Endothelial cell of umbilical vein (primary cell): Measurements from ENCODE around the gene TSPOAP1. TPM values are rescaled to one million over a fixed set of nuclear protein-coding genes. Genes with fewer than 3 reads are reported as not detected.

Source experiments
- BruUV-seq: library from RNA; stranded (reverse); fragments of 400-500 nt; replicated peaks from 2 replicates; lab custom pipeline; 2021; lab: Mats Ljungman, UMichigan
- CTCF ChIA-PET: fragments of 300-600, 350-600 bp; sonication (Branson Sonifier 250); formaldehyde crosslinking; loops from one replicate; lab custom pipeline; 2021; ENCODE audit warnings: antibody characterized with exemption, inconsistent platforms; lab: Charles Lee
- POLR2A ChIA-PET: fragments of 300-600, 350-600 bp; sonication (Branson Sonifier 250); formaldehyde crosslinking; loops from one replicate; lab custom pipeline; 2021; ENCODE audit warnings: antibody characterized with exemption, inconsistent platforms; lab: Charles Lee
- DNase-seq: peaks from one replicate; pipeline ENCODE4 v3.0.0-alpha.2; 2011; ENCODE audit warnings: low read depth, low spot score
- FAIRE-seq: peaks from 2 replicates; lab custom pipeline; 2011; peaks lifted over from hg19 to GRCh38; lab: Jason Lieb, UNC
- H2AFZ ChIP-seq: 2 replicates; pipeline ENCODE4 v1.6.0; 2012; ENCODE audit warnings: low read depth, low read length, control low read depth, inconsistent platforms
- H3K27ac ChIP-seq: 2 replicates; pipeline ENCODE4 v1.5.1; 2011; ENCODE audit warnings: low read depth, mild to moderate bottlenecking, control low read depth, low read length, moderate library complexity; ENCODE audit not compliant: insufficient read depth
- H3K27me3 ChIP-seq, 2 experiments: 2 replicates each; pipeline versions ENCODE4 v1.6.0 to v1.6.1; 2011; ENCODE audit warnings: low read length in 2 of 2, mixed read lengths in 1 of 2; ENCODE audit not compliant: control insufficient read depth in 2 of 2, insufficient read depth in 2 of 2
- H3K36me3 ChIP-seq, 2 experiments: 2 replicates in 1 of 2; 3 replicates in 1 of 2; pipeline ENCODE4 v1.5.1; 2011; ENCODE audit warnings: low read length in 2 of 2, mild to moderate bottlenecking in 1 of 2, moderate library complexity in 1 of 2; ENCODE audit not compliant: control insufficient read depth in 2 of 2, insufficient read depth in 2 of 2; ENCODE audit errors: extremely low read depth in 1 of 2
- H3K4me1 ChIP-seq: 3 replicates; pipeline ENCODE4 v1.5.1; 2011; ENCODE audit warnings: mild to moderate bottlenecking, low read length; ENCODE audit not compliant: control insufficient read depth, insufficient read depth; ENCODE audit errors: extremely low read depth
- H3K4me2 ChIP-seq: 2 replicates; pipeline ENCODE4 v1.6.1; 2011; ENCODE audit warnings: low read length, control low read depth, mixed read lengths; ENCODE audit not compliant: insufficient read depth
- H3K4me3 ChIP-seq, 3 experiments: fragments of 200-600 bp in 1 of 3; sonication (generic), shearing (Covaris generic) in 1 of 3; replicated peaks in 1 of 3; 2 replicates each; pipeline ENCODE4 v1.5.1; 2011 to 2016; ENCODE audit warnings: control low read depth in 3 of 3, low read length in 3 of 3, mild to moderate bottlenecking in 2 of 3, inconsistent platforms in 1 of 3, low read depth in 1 of 3, moderate library complexity in 1 of 3; ENCODE audit not compliant: insufficient read depth in 1 of 3
- H3K79me2 ChIP-seq: 2 replicates; pipeline ENCODE4 v1.6.0; 2012; ENCODE audit warnings: low read length, inconsistent platforms; ENCODE audit not compliant: control insufficient read depth, insufficient read depth
- H3K9ac ChIP-seq: replicated peaks from 2 replicates; pipeline ENCODE3; 2011; ENCODE audit warnings: low read length, control low read depth; ENCODE audit not compliant: insufficient read depth; ENCODE audit errors: extremely low read depth
- H3K9me1 ChIP-seq: replicated peaks from 3 replicates; pipeline ENCODE4 v1.6.0; 2011; ENCODE audit warnings: mild to moderate bottlenecking, low read length; ENCODE audit not compliant: control insufficient read depth, insufficient read depth; ENCODE audit errors: extremely low read depth
- H3K9me3 ChIP-seq: replicated peaks from 2 replicates; pipeline ENCODE4 v1.5.1; 2012; ENCODE audit warnings: low read length, inconsistent platforms; ENCODE audit not compliant: control insufficient read depth, insufficient read depth
- H4K20me1 ChIP-seq: replicated peaks from 2 replicates; pipeline ENCODE3; 2011; ENCODE audit warnings: mild to moderate bottlenecking, low read length; ENCODE audit not compliant: control insufficient read depth, insufficient read depth; ENCODE audit errors: extremely low read depth
- CTCF ChIP-seq, 2 donors: IDR thresholded peaks; 1 replicate in 1 of 2; 2 replicates in 1 of 2; pipeline ENCODE4 v1.5.1; 2011; ENCODE audit warnings: low read length in 2 of 2, mild to moderate bottlenecking in 2 of 2, moderate library complexity in 2 of 2, control low read depth in 1 of 2, inconsistent platforms in 1 of 2, low read depth in 1 of 2; ENCODE audit not compliant: insufficient read depth in 1 of 2; ENCODE audit errors: extremely low read depth in 1 of 2
- EZH2 ChIP-seq: IDR thresholded peaks from 2 replicates; pipeline ENCODE4 v1.6.1; 2012; ENCODE audit warnings: borderline replicate concordance, low read depth, mild to moderate bottlenecking, moderate library complexity, low read length, inconsistent platforms; ENCODE audit not compliant: severe bottlenecking
- GATA2 ChIP-seq: IDR thresholded peaks from 2 replicates; pipeline ENCODE4 v1.7.0; 2011; ENCODE audit warnings: low read depth, mild to moderate bottlenecking, moderate library complexity, mixed read lengths, low read length; ENCODE audit not compliant: insufficient read length, insufficient read depth
- JUN ChIP-seq: IDR thresholded peaks from 2 replicates; pipeline ENCODE4 v1.6.1; 2011; ENCODE audit warnings: borderline replicate concordance, low read depth; ENCODE audit not compliant: insufficient read length, insufficient read depth
- POLR2A ChIP-seq: IDR thresholded peaks from 2 replicates; pipeline ENCODE4 v1.6.1; 2012; ENCODE audit warnings: low read depth, mild to moderate bottlenecking, control low read depth, low read length
- POLR2AphosphoS5 ChIP-seq: IDR thresholded peaks from 2 replicates; pipeline ENCODE4 v1.6.1; 2012; ENCODE audit warnings: low read depth, mild to moderate bottlenecking, control low read depth, low read length, moderate library complexity; ENCODE audit not compliant: insufficient read depth
- dilution Hi-C: fragments of 300-500 bp; cut with MboI; formaldehyde crosslinking; loops from one replicate; pipeline ENCODE4 v1.15.0; 2019; ENCODE audit warnings: low sequenced_read_pairs; ENCODE audit not compliant: extremely low pct_ligation_motif_present
- intact Hi-C: fragments of 100-400 bp; cut with micrococcal nuclease; formaldehyde crosslinking; loops from one replicate; pipeline ENCODE4 v1.10.0; 2022
- polyA plus RNA-seq, 4 experiments: library from polyadenylated mRNA; depleted of rRNA in 3 of 4; stranded (reverse) in 3 of 4; unstranded in 1 of 4; fragments of >200 nt; gene quantifications; 2 replicates each; pipeline versions ENCODE4 v1.2.1 to v1.2.3, GENCODE V29; 2011 to 2012; ENCODE audit warnings: missing spikeins in 1 of 4
- total RNA-seq: library from RNA; stranded (reverse); gene quantifications from 2 replicates; pipeline ENCODE4 v1.2.3, GENCODE V29; 2021

Gene TSPOAP1
- total and polyA plus RNA-seq, 2 donors (not counting 3 experiments of a cell fraction or from before 2014, with no cell fraction given) = not detected

- no peaks in the 10 kb centered on the region for H3K36me3 ChIP-seq
- DNase-seq (no peak), FAIRE-seq (no peak)
- no peak overlapping the region for H3K4me3 ChIP-seq
- H3K27ac ChIP-seq = no peak overlapping the region
- no peaks in the 10 kb centered on the region for H3K79me2 ChIP-seq
- no peaks in the 10 kb centered on the region for H4K20me1 ChIP-seq
- H3K9me3 ChIP-seq = no peaks in the 10 kb centered on the region
- no peak overlapping the region for H2AFZ ChIP-seq
- dilution Hi-C loops (no loop called here), intact Hi-C loops (no loop called here)
- H3K9ac ChIP-seq = no peak overlapping the region
- peaks cover 0 to 4% of the 10 kb centered on the region in 2 experiments for H3K27me3 ChIP-seq
- no peak overlapping the region for H3K4me2 ChIP-seq
- no peak for TF ChIP-seq EZH2
- TF ChIP-seq GATA2 = no peak
- TF ChIP-seq POLR2A = no peak
- no peak for TF ChIP-seq CTCF (IDR thresholded peaks at IDR 0.05; ENCODE audit: extremely low read depth in 1 of 2, insufficient read depth in 1 of 2, low read depth in 1 of 2, low read length in 2 of 2)
- no peak for TF ChIP-seq POLR2AphosphoS5
- TF ChIP-seq JUN = no peak
- ChIA-PET POLR2A (no interaction called here), CTCF (no interaction called here)
- H3K4me1 ChIP-seq = no peaks in the 10 kb centered on the region
- BruUV-seq = no TSS peak
- no peaks in the 10 kb centered on the region for H3K9me1 ChIP-seq
These were observed 43.2 kb downstream of the TSPOAP1 start for GRCh38 chr17:58285422-58285810.
